OCI-LY7 (cell line): ENCODE results near the gene EEF2K. TPM values are rescaled to one million over a fixed set of nuclear protein-coding genes. Genes with fewer than 3 reads are reported as not detected.

Source experiments
- total RNA-seq, 2 experiments: library from RNA; depleted of rRNA in 1 of 2; stranded (reverse); fragments of >200 nt in 1 of 2; shearing (Covaris generic) in 1 of 2; gene quantifications; 2 replicates each; pipeline ENCODE4 v1.2.3, GENCODE V29; 2014 to 2022

EEF2K gene
- total RNA-seq, 2 experiments from 2014 or later: 23.8 to 42.3 TPM

Other genes starting within 250 kb of the EEF2K start
- gene PDZD9, start 205.2 kb upstream of the EEF2K start, total RNA-seq (2014; rRNA removed; shearing (Covaris generic)): not detected in 2 replicates
- not detected in 2 replicates for gene PDZD9, start 205.2 kb upstream of the EEF2K start, total RNA-seq (2022)
- 6.8 and 9.6 TPM in 2 replicates for gene MOSMO, start 198.2 kb upstream of the EEF2K start, total RNA-seq (2014; rRNA removed; shearing (Covaris generic))
- 9.8 TPM in 2 replicates for gene MOSMO, start 198.2 kb upstream of the EEF2K start, total RNA-seq (2022)
- not detected in 2 replicates for gene VWA3A, start 113.7 kb upstream of the EEF2K start, total RNA-seq (2014; rRNA removed; shearing (Covaris generic))
- gene VWA3A, start 113.7 kb upstream of the EEF2K start, total RNA-seq (2022): not detected in 2 replicates
- not detected in 2 replicates for gene SDR42E2, start 43.8 kb upstream of the EEF2K start, total RNA-seq (2014; rRNA removed; shearing (Covaris generic))
- 0.28 and 0.29 TPM in 2 replicates for gene SDR42E2, start 43.8 kb upstream of the EEF2K start, total RNA-seq (2022)
- 71.1 and 74.5 TPM in 2 replicates for gene POLR3E, start 91.1 kb downstream of the EEF2K start, total RNA-seq (2014; rRNA removed; shearing (Covaris generic))
- 103 and 107 TPM in 2 replicates for gene POLR3E, start 91.1 kb downstream of the EEF2K start, total RNA-seq (2022)
- gene CDR2, start 168.3 kb downstream of the EEF2K start, total RNA-seq (2014; rRNA removed; shearing (Covaris generic)): 33.0 and 62.5 TPM in 2 replicates
- 38.3 and 44.0 TPM in 2 replicates for gene CDR2, start 168.3 kb downstream of the EEF2K start, total RNA-seq (2022)